Fibroblast of villous mesenchyme (primary cell): ENCODE measurements around the gene PMAIP1. TPM values are rescaled to one million over a fixed set of nuclear protein-coding genes. Genes with fewer than 3 reads are reported as not detected.
A peak's percentile ranks its signal among the peaks of the same experiment; 100 is the strongest.

Source experiments
- DNase-seq: peaks from one replicate; pipeline ENCODE4 v3.0.0-alpha.2; 2010; ENCODE audit warnings: low read depth
- H3K4me3 ChIP-seq: 2 replicates; pipeline ENCODE4 v1.5.1; 2011; ENCODE audit warnings: low read depth, mild to moderate bottlenecking, low read length
- CTCF ChIP-seq: IDR thresholded peaks from 2 replicates; pipeline ENCODE4 v1.5.1; 2012; ENCODE audit warnings: low read depth, mild to moderate bottlenecking, low read length; ENCODE audit not compliant: insufficient read depth
- total RNA-seq: library from RNA; depleted of rRNA; stranded (reverse); fragments of >200 nt; gene quantifications from 2 replicates; pipeline ENCODE4 v1.2.3, GENCODE V29; 2012

Gene PMAIP1
- total RNA-seq, 1 donor = 25.5 TPM

- TF ChIP-seq CTCF = no peak
- peak; percentile 35 for DNase-seq
- H3K4me3 ChIP-seq = no peak overlapping the region
Observed at GRCh38 chr18:59911600-59911999, 11.8 kb downstream of the PMAIP1 start.

- DNase-seq = peak; percentile 38
- TF ChIP-seq CTCF = no peak
- H3K4me3 ChIP-seq = no peak overlapping the region
Observed at GRCh38 chr18:59912007-59912550, 12.3 kb downstream of the PMAIP1 start.

GRCh38 chr18:59915606-59916005, 15.8 kb downstream of the PMAIP1 start:
- H3K4me3 ChIP-seq = no peak overlapping the region
- TF ChIP-seq CTCF = no peak
- no peak for DNase-seq

- no peak for TF ChIP-seq CTCF
- no peak for DNase-seq
- no peak overlapping the region for H3K4me3 ChIP-seq
Observed at GRCh38 chr18:59916746-59917145, 16.9 kb downstream of the PMAIP1 start.

- peak; percentile 39 for DNase-seq
- H3K4me3 ChIP-seq = no peak overlapping the region
- TF ChIP-seq CTCF = no peak
Observed at GRCh38 chr18:59917422-59917821, 17.6 kb downstream of the PMAIP1 start.

- no peak for TF ChIP-seq CTCF
- peak; percentile 37 for DNase-seq
- no peak overlapping the region for H3K4me3 ChIP-seq
Observed at GRCh38 chr18:59918320-59918755, 18.5 kb downstream of the PMAIP1 start.

GRCh38 chr18:59918997-59919396, 19.2 kb downstream of the PMAIP1 start:
- no peak for TF ChIP-seq CTCF
- DNase-seq = no peak
- H3K4me3 ChIP-seq = no peak overlapping the region
